T-helper 1 cell treated with Interleukin-12 subunit alpha and Interleukin-12 subunit beta and Interleukin-4 antibody, amounts not matched to agents 30 μg/mL and 1 μg/mL, for 36 hours (primary cell): ENCODE measurements around the gene HGS.

ENCODE experiments used
- H3K27ac Mint-ChIP-seq: one replicate; pipeline ENCODE4 v1.8.0; 2021; ENCODE audit warnings: mild to moderate bottlenecking, mixed read lengths
- H3K27me3 Mint-ChIP-seq: one replicate; pipeline ENCODE4 v1.8.0; 2021; ENCODE audit warnings: low read depth, mixed read lengths
- H3K36me3 Mint-ChIP-seq: one replicate; pipeline ENCODE4 v1.8.0; 2021; ENCODE audit warnings: low read depth, mixed read lengths
- H3K4me1 Mint-ChIP-seq: one replicate; pipeline ENCODE4 v1.8.0; 2021; ENCODE audit warnings: low read depth, mixed read lengths
- H3K4me3 Mint-ChIP-seq: one replicate; pipeline ENCODE4 v1.8.0; 2021; ENCODE audit warnings: mild to moderate bottlenecking, moderate library complexity, mixed read lengths
- H3K9me3 Mint-ChIP-seq: one replicate; pipeline ENCODE4 v1.8.0; 2021; ENCODE audit warnings: mixed read lengths

The HGS gene

DNA sequence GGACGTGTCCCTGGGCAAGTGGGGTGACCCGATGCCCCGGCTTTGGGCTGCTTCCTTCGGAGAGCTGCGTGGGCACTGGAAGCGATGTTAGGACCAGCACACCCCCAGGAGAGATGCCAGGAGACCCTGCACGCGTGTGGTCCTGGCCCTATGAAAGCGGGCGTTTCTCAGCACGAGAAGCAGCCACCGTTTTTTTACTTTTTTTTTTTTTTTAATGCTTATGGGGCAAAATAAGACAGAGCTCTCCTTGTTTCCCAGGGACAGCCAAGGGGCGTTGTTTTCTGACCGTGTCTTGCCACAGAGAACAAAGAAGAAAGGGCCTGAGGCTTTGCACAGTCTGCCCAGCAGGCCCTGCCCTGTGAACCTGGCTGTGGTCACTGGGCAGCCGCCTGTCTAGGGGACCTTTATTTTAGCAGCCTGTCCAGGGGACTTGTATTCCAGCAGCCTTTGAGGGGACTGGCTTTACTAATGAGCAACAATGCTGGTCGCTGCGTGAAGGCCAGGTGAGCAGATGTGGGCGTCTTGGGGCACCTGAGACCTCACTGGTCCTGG is 29.3 kb downstream of the HGS start:
- Mint-ChIP-seq H3K27me3 (no peaks in the 10 kb centered on the region), H3K4me3 (peak overlapping the region; percentile 91), H3K36me3 (peaks cover 3% of the 10 kb centered on the region), H3K4me1 (peaks cover 12% of the 10 kb centered on the region), H3K9me3 (no peaks in the 10 kb centered on the region), H3K27ac (peak overlapping the region; percentile 64)

DNA sequence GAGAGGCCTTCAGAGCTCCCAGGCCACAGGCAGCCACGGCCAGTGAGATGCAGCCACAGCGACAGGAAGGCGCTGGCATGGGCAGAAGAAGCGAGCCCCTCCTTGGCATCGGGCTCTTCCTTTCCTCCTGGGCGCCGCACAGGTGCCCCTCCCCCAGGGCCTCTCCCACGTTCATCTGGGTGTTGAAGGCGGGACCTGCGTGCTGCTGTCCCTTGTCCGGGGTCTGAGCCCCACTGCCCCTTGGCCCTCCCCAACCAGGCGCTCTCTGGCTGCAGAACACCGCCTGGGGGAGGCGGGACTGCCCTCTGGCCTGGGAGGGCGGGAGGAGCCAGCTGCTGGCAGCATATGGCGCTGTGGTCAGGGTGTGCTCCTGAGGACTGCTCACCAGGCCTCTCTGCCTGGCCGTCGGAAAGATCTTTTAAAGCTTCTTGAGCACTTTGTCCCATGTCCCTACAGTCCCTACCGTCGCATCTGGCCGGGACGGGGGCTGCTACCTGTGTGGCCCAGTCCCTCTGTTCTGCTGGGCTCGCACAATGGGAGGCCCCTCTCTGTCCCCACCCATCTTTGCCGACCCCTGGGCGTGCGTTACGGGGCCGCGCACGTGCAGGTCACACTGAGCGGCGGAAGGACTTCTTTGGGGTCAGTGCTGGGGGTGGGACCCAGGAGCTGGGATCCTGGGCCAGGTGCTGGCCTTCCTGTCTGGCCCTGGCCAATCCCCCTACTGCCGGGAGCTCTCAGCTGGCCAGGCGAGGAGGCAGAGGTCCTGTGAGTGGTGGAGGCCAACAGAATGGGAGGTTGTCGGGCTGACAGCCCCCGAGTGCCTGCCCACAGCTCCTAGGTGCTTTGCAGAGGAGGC is 30.0 kb downstream of the HGS start:
- peaks cover 3% of the 10 kb centered on the region for H3K36me3 Mint-ChIP-seq
- no peaks in the 10 kb centered on the region for H3K9me3 Mint-ChIP-seq
- peak overlapping the region; percentile 91 for H3K4me3 Mint-ChIP-seq
- H3K27ac Mint-ChIP-seq: no peak overlapping the region
- H3K27me3 Mint-ChIP-seq: no peaks in the 10 kb centered on the region
- H3K4me1 Mint-ChIP-seq: peaks cover 12% of the 10 kb centered on the region

DNA sequence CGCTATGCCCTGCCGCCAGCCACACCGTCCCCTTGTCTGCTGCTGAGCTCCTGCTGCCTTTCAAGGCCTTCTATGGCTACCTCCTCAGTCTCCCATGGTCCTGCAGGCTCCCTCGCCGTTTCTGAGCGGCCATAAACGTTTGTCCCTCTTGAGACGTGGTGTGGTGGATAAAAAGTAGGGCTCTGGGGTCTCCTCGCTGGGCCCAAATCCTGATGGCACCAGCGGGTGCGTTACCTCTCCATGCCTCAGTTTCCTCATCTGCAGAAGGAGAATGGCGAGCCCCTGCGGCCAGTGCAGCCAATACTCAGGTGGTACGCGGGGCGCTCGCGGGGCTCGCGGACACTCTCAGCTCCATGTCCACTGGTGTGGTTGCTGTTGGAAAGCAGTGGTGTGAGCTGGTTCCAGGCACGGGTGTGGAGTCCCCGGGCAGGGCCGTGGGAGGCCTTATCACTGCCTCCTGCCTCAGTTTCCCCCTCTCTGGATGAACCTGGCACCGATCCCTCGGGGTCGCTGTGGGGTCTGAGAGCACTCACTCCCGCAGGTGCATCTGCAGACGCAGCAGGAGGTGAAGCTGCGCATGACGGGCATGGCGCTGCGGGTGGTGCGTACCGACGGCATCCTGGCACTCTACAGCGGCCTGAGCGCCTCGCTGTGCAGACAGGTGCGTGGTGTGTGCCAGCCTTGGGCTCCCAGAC is 30.7 kb downstream of the HGS start:
- no peak overlapping the region for H3K27ac Mint-ChIP-seq
- no peak overlapping the region for H3K4me3 Mint-ChIP-seq
- H3K4me1 Mint-ChIP-seq: peaks cover 12% of the 10 kb centered on the region
- H3K27me3 Mint-ChIP-seq: no peaks in the 10 kb centered on the region
- H3K36me3 Mint-ChIP-seq: no peaks in the 10 kb centered on the region
- no peaks in the 10 kb centered on the region for H3K9me3 Mint-ChIP-seq

GRCh38 chr17:81715107-81715871 is 31.5 kb downstream of the HGS start:
- Mint-ChIP-seq H3K9me3 (no peaks in the 10 kb centered on the region), H3K4me1 (peaks cover 12% of the 10 kb centered on the region), H3K4me3 (no peak overlapping the region), H3K27ac (no peak overlapping the region), H3K27me3 (no peaks in the 10 kb centered on the region), H3K36me3 (no peaks in the 10 kb centered on the region)

DNA sequence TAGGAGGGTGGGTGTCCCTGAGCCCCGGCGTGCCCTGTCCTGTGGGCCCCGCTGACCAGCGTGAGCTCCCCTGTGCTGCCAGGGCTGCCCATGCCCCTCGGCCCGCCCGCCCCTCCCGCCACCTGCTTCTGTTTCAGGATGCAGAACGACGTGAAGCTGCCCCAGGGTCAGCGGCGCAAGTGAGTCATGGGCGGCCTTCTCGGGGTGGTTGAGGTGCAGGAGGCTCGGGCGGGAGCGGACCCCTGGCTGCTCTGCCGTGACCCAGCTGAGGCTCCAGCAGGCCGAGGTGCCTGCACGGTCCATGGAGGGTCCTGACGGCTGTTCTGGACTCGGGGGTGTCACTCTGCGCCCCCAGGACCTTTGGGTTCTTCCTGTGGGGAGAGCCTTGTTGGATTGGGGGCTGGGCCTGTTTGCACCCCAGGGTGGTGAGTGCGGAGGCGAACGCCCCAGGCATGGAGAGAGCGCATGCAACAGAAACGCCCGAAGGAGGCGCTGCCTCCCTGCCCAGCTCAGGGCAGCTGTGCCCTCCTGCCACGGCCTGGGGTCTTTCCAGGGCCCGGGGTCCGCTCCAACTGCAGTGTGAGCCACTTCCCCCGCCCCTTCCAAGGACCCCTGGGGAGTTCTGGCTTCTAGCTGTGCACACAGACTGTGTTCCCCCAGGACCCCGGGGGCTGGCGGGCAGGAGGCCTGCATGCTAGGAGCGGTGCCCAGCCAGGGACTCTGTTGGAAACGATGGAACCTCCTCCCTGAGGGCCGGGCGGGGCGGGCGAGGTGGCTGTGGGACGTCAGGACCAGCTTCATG is 32.3 kb downstream of the HGS start:
- no peaks in the 10 kb centered on the region for H3K27me3 Mint-ChIP-seq
- no peak overlapping the region for H3K4me3 Mint-ChIP-seq
- H3K9me3 Mint-ChIP-seq: no peaks in the 10 kb centered on the region
- no peak overlapping the region for H3K27ac Mint-ChIP-seq
- peaks cover 7% of the 10 kb centered on the region for H3K4me1 Mint-ChIP-seq
- H3K36me3 Mint-ChIP-seq: no peaks in the 10 kb centered on the region

DNA sequence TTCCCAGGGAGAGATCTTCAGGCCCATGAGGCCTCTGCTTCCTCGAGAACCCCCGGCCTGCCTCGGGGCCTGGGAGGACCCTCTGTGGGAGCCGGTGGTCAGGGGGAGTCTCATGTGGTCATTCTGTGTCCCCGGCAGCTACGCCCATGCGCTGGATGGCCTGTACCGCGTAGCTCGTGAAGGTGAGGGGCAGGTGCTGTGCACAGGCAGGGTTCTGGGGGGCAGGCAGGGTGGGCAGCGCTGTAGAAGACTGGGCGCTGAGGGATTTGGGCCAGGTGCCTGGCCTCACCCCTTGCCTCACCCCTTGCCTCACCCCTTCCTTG is 32.8 kb downstream of the HGS start:
- Mint-ChIP-seq H3K4me1 (peaks cover 7% of the 10 kb centered on the region), H3K27ac (no peak overlapping the region), H3K27me3 (no peaks in the 10 kb centered on the region), H3K9me3 (no peaks in the 10 kb centered on the region), H3K36me3 (no peaks in the 10 kb centered on the region), H3K4me3 (no peak overlapping the region)

- no peaks in the 10 kb centered on the region for H3K36me3 Mint-ChIP-seq
- no peaks in the 10 kb centered on the region for H3K27me3 Mint-ChIP-seq
- H3K4me3 Mint-ChIP-seq: no peak overlapping the region
- no peaks in the 10 kb centered on the region for H3K9me3 Mint-ChIP-seq
- H3K27ac Mint-ChIP-seq: no peak overlapping the region
- H3K4me1 Mint-ChIP-seq: peaks cover 7% of the 10 kb centered on the region
Measured at GRCh38 chr17:81717049-81717765, 33.4 kb downstream of the HGS start.

DNA sequence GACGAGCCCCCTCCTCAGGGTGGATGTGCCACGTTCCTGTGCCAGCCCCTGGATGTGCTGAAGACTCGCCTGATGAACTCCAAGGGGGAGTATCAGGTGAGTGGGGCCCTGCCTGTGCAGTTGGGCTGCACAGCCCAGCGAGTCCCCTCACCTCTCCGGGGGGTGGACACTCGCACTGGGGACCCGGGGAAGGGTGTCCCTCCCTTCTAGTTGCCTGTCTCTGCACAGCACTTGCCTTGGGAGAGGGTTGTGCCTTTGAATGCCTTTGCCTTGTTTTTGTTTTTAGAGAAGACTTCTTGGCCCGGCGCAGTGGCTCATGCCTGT is 33.9 kb downstream of the HGS start:
- no peaks in the 10 kb centered on the region for H3K36me3 Mint-ChIP-seq
- H3K9me3 Mint-ChIP-seq: no peaks in the 10 kb centered on the region
- H3K4me3 Mint-ChIP-seq: no peak overlapping the region
- H3K27ac Mint-ChIP-seq: no peak overlapping the region
- H3K27me3 Mint-ChIP-seq: no peaks in the 10 kb centered on the region
- peaks cover 6% of the 10 kb centered on the region for H3K4me1 Mint-ChIP-seq

GRCh38 chr17:81719410-81720266 is 35.8 kb downstream of the HGS start:
- H3K36me3 Mint-ChIP-seq: no peaks in the 10 kb centered on the region
- H3K9me3 Mint-ChIP-seq: no peaks in the 10 kb centered on the region
- H3K27ac Mint-ChIP-seq: no peak overlapping the region
- peaks cover 7% of the 10 kb centered on the region for H3K27me3 Mint-ChIP-seq
- H3K4me3 Mint-ChIP-seq: no peak overlapping the region
- peaks cover 4% of the 10 kb centered on the region for H3K4me1 Mint-ChIP-seq

- Mint-ChIP-seq H3K9me3 (no peaks in the 10 kb centered on the region), H3K4me3 (no peak overlapping the region)
Measured at GRCh38 chr17:81720267-81721071, 36.7 kb downstream of the HGS start.

DNA sequence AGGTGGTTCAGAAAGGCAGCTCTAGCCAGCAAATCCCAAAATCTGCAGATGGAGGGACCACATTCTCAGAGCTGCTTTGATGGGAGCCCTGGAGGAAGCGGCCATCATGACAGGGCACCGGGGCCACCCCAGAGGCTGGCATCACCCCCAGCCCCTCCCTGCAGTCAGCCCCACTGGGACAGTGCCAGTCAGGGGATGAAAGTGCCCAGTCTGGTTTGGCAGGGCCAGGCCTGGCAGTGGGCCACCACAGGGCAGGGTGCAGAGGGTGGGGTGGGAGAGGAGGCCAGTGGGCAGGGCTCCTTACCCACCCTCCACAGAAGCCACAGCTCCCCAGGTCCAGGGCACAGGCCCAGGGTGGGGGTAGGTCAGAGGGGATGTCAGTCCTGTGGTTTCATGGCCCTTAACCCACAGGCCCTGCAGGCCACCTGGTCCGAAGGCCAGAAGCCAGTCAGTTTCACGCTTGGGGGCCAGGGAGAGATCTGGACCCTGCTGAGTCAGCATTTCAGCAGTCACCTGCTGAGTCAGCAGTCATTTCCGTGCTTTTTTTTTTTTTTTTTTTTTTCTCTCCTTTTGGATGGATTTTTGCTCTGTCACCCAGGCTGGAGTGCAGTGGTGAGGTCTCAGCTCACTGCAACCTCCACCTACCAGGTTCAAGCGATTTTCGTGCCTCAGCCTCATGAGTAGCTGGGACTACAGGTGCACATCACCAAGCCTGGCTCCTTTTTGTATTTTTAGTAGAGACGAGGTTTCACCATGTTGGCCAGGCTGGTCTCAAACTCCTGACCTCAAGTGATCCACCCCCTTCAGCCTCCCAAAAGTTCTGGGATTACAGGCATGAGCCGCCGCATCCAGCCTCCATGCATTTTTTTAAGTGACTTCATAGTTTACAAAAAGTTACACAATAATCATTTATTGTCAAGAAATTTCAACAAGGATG is 38.6 kb downstream of the HGS start:
- Mint-ChIP-seq H3K27ac (no peak overlapping the region), H3K36me3 (no peaks in the 10 kb centered on the region), H3K27me3 (peaks cover 7% of the 10 kb centered on the region), H3K4me3 (no peak overlapping the region), H3K9me3 (no peaks in the 10 kb centered on the region), H3K4me1 (peaks cover 4% of the 10 kb centered on the region)

More at GRCh38 chr17:81720267-81721071, 36.7 kb downstream of the HGS start:
- Mint-ChIP-seq H3K4me1 (peaks cover 4% of the 10 kb centered on the region), H3K27ac (no peak overlapping the region), H3K36me3 (no peaks in the 10 kb centered on the region), H3K27me3 (peaks cover 7% of the 10 kb centered on the region)
